HepG2 (cell line): ENCODE measurements around the gene ITGB3. TPM values are rescaled to one million over a fixed set of nuclear protein-coding genes. Genes with fewer than 3 reads are reported as not detected.

Source experiments
- ATAC-seq: fragments of 200-7000 bp; cut with Tn5 transposase; 3 replicates; pipeline ENCODE4 v1.9.1; 2020; ENCODE audit warnings: mild to moderate bottlenecking, moderate library complexity
- BruUV-seq: library from RNA; stranded (reverse); fragments of 400-500 nt; replicated peaks from 2 replicates; lab custom pipeline; 2021; lab: Mats Ljungman, UMichigan
- CTCF ChIA-PET: fragments of 300-600 bp; formaldehyde crosslinking; extraction: SDS; loops from one replicate; lab custom pipeline; 2021; ENCODE audit warnings: low total read pairs, inconsistent platforms, low intra/inter-chr PET ratio; lab: Yijun Ruan, JAX
- POLR2A ChIA-PET: fragments of 350-600 bp; sonication (Branson Sonifier 250); formaldehyde crosslinking; loops from one replicate; lab custom pipeline; 2020; ENCODE audit warnings: antibody characterized with exemption, inconsistent platforms; lab: Yijun Ruan, JAX
- DNase-seq: peaks from one replicate; pipeline ENCODE4 v3.0.0-alpha.2; 2015; ENCODE audit warnings: low spot score
- FAIRE-seq: peaks from 3 replicates; lab custom pipeline; 2011; peaks lifted over from hg19 to GRCh38; lab: Jason Lieb, UNC
- H2AFZ ChIP-seq: one replicate; pipeline ENCODE4 v1.6.1; 2011; ENCODE audit warnings: low read length, inconsistent platforms
- H3K27ac ChIP-seq: fragments of 300-600 bp; 3 replicates; pipeline ENCODE4 v1.8.0; 2011; ENCODE audit warnings: mixed run types, mild to moderate bottlenecking, mixed read lengths, low read length, inconsistent platforms; ENCODE audit not compliant: insufficient read depth; ENCODE audit errors: extremely low read length
- H3K27me3 ChIP-seq, 2 experiments: fragments of 200-600 bp in 1 of 2; 2 replicates in 1 of 2; 3 replicates in 1 of 2; pipeline versions ENCODE4 v1.6.0 to v1.8.0; 2011; ENCODE audit warnings: low read length in 2 of 2, mild to moderate bottlenecking in 2 of 2, moderate library complexity in 2 of 2, inconsistent platforms in 1 of 2; ENCODE audit not compliant: insufficient read depth in 2 of 2, control insufficient read depth in 1 of 2
- H3K36me3 ChIP-seq, 2 experiments: fragments of 200-600 bp in 1 of 2; replicated peaks in 1 of 2; 2 replicates in 1 of 2; 3 replicates in 1 of 2; pipeline versions ENCODE4 v1.5.1 to v1.8.0; 2011; ENCODE audit warnings: low read length in 2 of 2, inconsistent platforms in 1 of 2; ENCODE audit not compliant: insufficient read depth in 2 of 2, control insufficient read depth in 1 of 2
- H3K4me1 ChIP-seq: 2 replicates; pipeline ENCODE4 v1.5.1; 2012; ENCODE audit warnings: low read length, inconsistent platforms; ENCODE audit not compliant: insufficient read depth
- H3K4me2 ChIP-seq: 2 replicates; pipeline ENCODE4 v1.6.0; 2011; ENCODE audit warnings: low read depth, low read length, inconsistent platforms
- H3K4me3 ChIP-seq, 3 experiments: fragments of 200-600 bp in 1 of 3; sonication (generic), shearing (Covaris generic) in 1 of 3; replicated peaks in 1 of 3; 2 replicates each; pipeline ENCODE4 v1.5.1; 2011 to 2016; ENCODE audit warnings: low read length in 3 of 3, inconsistent platforms in 2 of 3, low read depth in 2 of 3, mild to moderate bottlenecking in 2 of 3, control low read depth in 1 of 3, mixed read lengths in 1 of 3; ENCODE audit not compliant: insufficient read depth in 1 of 3
- H3K79me2 ChIP-seq: one replicate; pipeline ENCODE4 v1.6.1; 2011; ENCODE audit warnings: low read length, inconsistent platforms; ENCODE audit not compliant: insufficient read depth
- H3K9ac ChIP-seq: 2 replicates; pipeline ENCODE4 v1.6.0; 2011; ENCODE audit warnings: mild to moderate bottlenecking, low read depth, low read length, inconsistent platforms; ENCODE audit not compliant: insufficient read depth
- H3K9me3 ChIP-seq: 2 replicates; pipeline ENCODE4 v1.5.1; 2012; ENCODE audit warnings: mild to moderate bottlenecking, low read length
- H4K20me1 ChIP-seq: 2 replicates; pipeline ENCODE4 v1.6.0; 2011; ENCODE audit warnings: inconsistent platforms, mild to moderate bottlenecking, low read length, moderate library complexity; ENCODE audit not compliant: insufficient read depth
- ETV6 ChIP-seq: sonication (generic); formaldehyde crosslinking; conservative IDR thresholded peaks from 2 replicates; pipeline ENCODE4 v1.4.0; 2020; ENCODE audit warnings: missing genetic modification reagents
- HOXA9 ChIP-seq: sonication (generic); formaldehyde crosslinking; IDR thresholded peaks from 2 replicates; pipeline ENCODE4 v1.8.1; 2022; ENCODE audit warnings: missing genetic modification reagents, mild to moderate bottlenecking, moderate library complexity, borderline replicate concordance
- MAFF ChIP-seq: IDR thresholded peaks from 2 replicates; pipeline ENCODE4 v1.6.1; 2011; ENCODE audit warnings: low read depth, low read length, improper control_type of control experiment
- MAFK ChIP-seq, 2 experiments: IDR thresholded peaks in 1 of 2; conservative IDR thresholded peaks in 1 of 2; 2 replicates each; pipeline ENCODE4 v1.6.1; 2011; ENCODE audit warnings: improper control_type of control experiment in 2 of 2, low read length in 2 of 2
- SP1 ChIP-seq, 2 experiments: fragments of 450-650 bp in 1 of 2; sonication (generic) in 1 of 2; formaldehyde crosslinking in 1 of 2; IDR thresholded peaks; 2 replicates each; pipeline versions ENCODE4 v1.4.0 to v1.6.1; 2016 to 2020; ENCODE audit warnings: missing genetic modification reagents in 1 of 2
- STAG1 ChIP-seq: sonication (generic); formaldehyde crosslinking; IDR thresholded peaks from 2 replicates; pipeline ENCODE4 v1.4.0; 2020; ENCODE audit warnings: missing genetic modification reagents
- ZNF564 ChIP-seq: sonication (generic); formaldehyde crosslinking; IDR thresholded peaks from 2 replicates; pipeline ENCODE4 v1.8.1; 2023; ENCODE audit warnings: mild to moderate bottlenecking, missing genetic modification reagents
- ZNF574 ChIP-seq: sonication (generic); formaldehyde crosslinking; IDR thresholded peaks from 2 replicates; pipeline ENCODE4 v1.4.0; 2020; ENCODE audit warnings: missing genetic modification reagents
- ZNF670 ChIP-seq: sonication (generic); formaldehyde crosslinking; IDR thresholded peaks from 2 replicates; pipeline ENCODE4 v1.8.0; 2022; ENCODE audit warnings: mild to moderate bottlenecking, missing genetic modification reagents, borderline replicate concordance
- WGBS: methylation state at CpG from one replicate; pipeline ENCODE4 v1.1.6; 2017; ENCODE audit warnings: low lambda C conversion rate; 5-methylcytosine and 5-hydroxymethylcytosine counted together
- in situ Hi-C: cut with HindIII; loops from 2 replicates; pipeline ENCODE4 v1.10.0; 2017; ENCODE audit warnings: low pct_unique_long_range_greater_than_20kb; ENCODE audit not compliant: extremely low pct_ligation_motif_present
- intact Hi-C: fragments of 100-400 bp; cut with micrococcal nuclease; formaldehyde crosslinking; loops from one replicate; pipeline ENCODE4 v1.10.0; 2022; ENCODE audit not compliant: unreplicated experiment
- polyA plus RNA-seq, 8 experiments: library from polyadenylated mRNA; depleted of rRNA in 3 of 8; stranded (reverse) in 7 of 8; unstranded in 1 of 8; fragments of >200 nt; fragmentation: Illumina TruSeq in 4 of 8; extraction: Trizol in 4 of 8; gene quantifications; 2 replicates each; pipeline versions ENCODE4 v1.2.1 to v1.2.3, GENCODE V29; 2011 to 2016; ENCODE audit warnings: low read depth in 4 of 8, missing spikeins in 1 of 8, mixed read lengths in 1 of 8; ENCODE audit not compliant: insufficient read depth in 1 of 8
- total RNA-seq, 5 experiments: library from RNA; depleted of rRNA; stranded (reverse); fragments of >200 nt; fragmentation: Illumina TruSeq; extraction: Trizol; gene quantifications; 2 replicates each; pipeline ENCODE4 v1.2.3, GENCODE V29; 2016; ENCODE audit warnings: low read depth in 1 of 5
- TF ChIP-seq, protein P1 (sequence below): sonication (generic); formaldehyde crosslinking; IDR thresholded peaks from 2 replicates; pipeline ENCODE4 v1.4.0; 2020; ENCODE audit warnings: missing genetic modification reagents, borderline replicate concordance
- TF ChIP-seq, protein P2 (sequence below): sonication (generic); formaldehyde crosslinking; IDR thresholded peaks from 2 replicates; pipeline ENCODE4 v1.4.0; 2020; ENCODE audit warnings: missing genetic modification reagents, borderline replicate concordance

Gene ITGB3
- total and polyA plus RNA-seq, 2 of the 13 experiments (the other 11 are each of a cell fraction or from before 2014, with no cell fraction given), result 0.09 to 0.31 TPM

GRCh38 chr17:47212458-47212857 lies 41.2 kb upstream of the ITGB3 start:
- no peak overlapping the region for H3K4me2 ChIP-seq
- no peaks in the 10 kb centered on the region for H3K79me2 ChIP-seq
- in situ Hi-C loops, result no loop called here
- H3K4me1 ChIP-seq, result no peaks in the 10 kb centered on the region
- no peak overlapping the region for H3K9ac ChIP-seq
- no peaks in the 10 kb centered on the region for H4K20me1 ChIP-seq
- no peaks in the 10 kb centered on the region for H3K36me3 ChIP-seq
- H3K9me3 ChIP-seq, result no peaks in the 10 kb centered on the region
- H3K27me3 ChIP-seq, result peaks cover 0 to 14% of the 10 kb centered on the region in 2 experiments; a peak in 2 of 5 replicates
- 41% methylated on average over 2 of the region's 2 CpGs for WGBS
- no TSS peak for BruUV-seq
- no peak for ATAC-seq
- ChIA-PET POLR2A (interaction anchor here (1.2 kb wide), 1 partner anchor 11 kb away, joined by 3 read pairs; no protein-coding TSS in a partner anchor), CTCF (no interaction called here)
- TF ChIP-seq MAFK (conservative IDR thresholded peaks at IDR 0.05 in 1 of 2, IDR thresholded peaks at IDR 0.05 in 1 of 2; ENCODE audit: low read length in 2 of 2) (peak; percentile 90 to 95), HOXA9 (no peak), ZNF670 (CRISPR knock-in tag) (no peak), ZNF574 (CRISPR knock-in tag) (no peak), STAG1 (CRISPR knock-in tag) (no peak), ETV6 (CRISPR knock-in tag) (no peak), ZNF564 (no peak), MAFF (peak; percentile 91), SP1 (IDR thresholded peaks at IDR 0.05) (no peak), SP1 (CRISPR knock-in tag; IDR thresholded peaks at IDR 0.05) (no peak)
- TF ChIP-seq, protein P1, sequence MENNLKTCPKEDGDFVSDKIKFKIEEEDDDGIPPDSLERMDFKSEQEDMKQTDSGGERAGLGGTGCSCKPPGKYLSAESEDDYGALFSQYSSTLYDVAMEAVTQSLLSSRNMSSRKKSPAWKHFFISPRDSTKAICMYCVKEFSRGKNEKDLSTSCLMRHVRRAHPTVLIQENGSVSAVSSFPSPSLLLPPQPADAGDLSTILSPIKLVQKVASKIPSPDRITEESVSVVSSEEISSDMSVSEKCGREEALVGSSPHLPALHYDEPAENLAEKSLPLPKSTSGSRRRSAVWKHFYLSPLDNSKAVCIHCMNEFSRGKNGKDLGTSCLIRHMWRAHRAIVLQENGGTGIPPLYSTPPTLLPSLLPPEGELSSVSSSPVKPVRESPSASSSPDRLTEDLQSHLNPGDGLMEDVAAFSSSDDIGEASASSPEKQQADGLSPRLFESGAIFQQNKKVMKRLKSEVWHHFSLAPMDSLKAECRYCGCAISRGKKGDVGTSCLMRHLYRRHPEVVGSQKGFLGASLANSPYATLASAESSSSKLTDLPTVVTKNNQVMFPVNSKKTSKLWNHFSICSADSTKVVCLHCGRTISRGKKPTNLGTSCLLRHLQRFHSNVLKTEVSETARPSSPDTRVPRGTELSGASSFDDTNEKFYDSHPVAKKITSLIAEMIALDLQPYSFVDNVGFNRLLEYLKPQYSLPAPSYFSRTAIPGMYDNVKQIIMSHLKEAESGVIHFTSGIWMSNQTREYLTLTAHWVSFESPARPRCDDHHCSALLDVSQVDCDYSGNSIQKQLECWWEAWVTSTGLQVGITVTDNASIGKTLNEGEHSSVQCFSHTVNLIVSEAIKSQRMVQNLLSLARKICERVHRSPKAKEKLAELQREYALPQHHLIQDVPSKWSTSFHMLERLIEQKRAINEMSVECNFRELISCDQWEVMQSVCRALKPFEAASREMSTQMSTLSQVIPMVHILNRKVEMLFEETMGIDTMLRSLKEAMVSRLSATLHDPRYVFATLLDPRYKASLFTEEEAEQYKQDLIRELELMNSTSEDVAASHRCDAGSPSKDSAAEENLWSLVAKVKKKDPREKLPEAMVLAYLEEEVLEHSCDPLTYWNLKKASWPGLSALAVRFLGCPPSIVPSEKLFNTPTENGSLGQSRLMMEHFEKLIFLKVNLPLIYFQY (CRISPR knock-in tag), result no peak
- TF ChIP-seq, protein P2, sequence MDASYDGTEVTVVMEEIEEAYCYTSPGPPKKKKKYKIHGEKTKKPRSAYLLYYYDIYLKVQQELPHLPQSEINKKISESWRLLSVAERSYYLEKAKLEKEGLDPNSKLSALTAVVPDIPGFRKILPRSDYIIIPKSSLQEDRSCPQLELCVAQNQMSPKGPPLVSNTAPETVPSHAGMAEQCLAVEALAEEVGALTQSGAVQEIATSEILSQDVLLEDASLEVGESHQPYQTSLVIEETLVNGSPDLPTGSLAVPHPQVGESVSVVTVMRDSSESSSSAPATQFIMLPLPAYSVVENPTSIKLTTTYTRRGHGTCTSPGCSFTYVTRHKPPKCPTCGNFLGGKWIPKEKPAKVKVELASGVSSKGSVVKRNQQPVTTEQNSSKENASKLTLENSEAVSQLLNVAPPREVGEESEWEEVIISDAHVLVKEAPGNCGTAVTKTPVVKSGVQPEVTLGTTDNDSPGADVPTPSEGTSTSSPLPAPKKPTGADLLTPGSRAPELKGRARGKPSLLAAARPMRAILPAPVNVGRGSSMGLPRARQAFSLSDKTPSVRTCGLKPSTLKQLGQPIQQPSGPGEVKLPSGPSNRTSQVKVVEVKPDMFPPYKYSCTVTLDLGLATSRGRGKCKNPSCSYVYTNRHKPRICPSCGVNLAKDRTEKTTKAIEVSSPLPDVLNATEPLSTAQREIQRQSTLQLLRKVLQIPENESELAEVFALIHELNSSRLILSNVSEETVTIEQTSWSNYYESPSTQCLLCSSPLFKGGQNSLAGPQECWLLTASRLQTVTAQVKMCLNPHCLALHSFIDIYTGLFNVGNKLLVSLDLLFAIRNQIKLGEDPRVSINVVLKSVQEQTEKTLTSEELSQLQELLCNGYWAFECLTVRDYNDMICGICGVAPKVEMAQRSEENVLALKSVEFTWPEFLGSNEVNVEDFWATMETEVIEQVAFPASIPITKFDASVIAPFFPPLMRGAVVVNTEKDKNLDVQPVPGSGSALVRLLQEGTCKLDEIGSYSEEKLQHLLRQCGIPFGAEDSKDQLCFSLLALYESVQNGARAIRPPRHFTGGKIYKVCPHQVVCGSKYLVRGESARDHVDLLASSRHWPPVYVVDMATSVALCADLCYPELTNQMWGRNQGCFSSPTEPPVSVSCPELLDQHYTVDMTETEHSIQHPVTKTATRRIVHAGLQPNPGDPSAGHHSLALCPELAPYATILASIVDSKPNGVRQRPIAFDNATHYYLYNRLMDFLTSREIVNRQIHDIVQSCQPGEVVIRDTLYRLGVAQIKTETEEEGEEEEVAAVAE (CRISPR knock-in tag), result no peak
- intact Hi-C loops, result no loop called here
- H2AFZ ChIP-seq, result no peak overlapping the region
- H3K27ac ChIP-seq, result no peak overlapping the region
- DNase-seq, result no peak
- no peak overlapping the region for H3K4me3 ChIP-seq
- FAIRE-seq, result no peak
